K562 (cell line): Measurements from ENCODE around the gene CRABP2. TPM values are rescaled to one million over a fixed set of nuclear protein-coding genes. Genes with fewer than 3 reads are reported as not detected.

Experiments used
- ARNT ChIP-seq, 2 experiments: fragments of 450-650 bp; IDR thresholded peaks; 2 replicates each; pipeline ENCODE4 v1.6.1; 2016; ENCODE audit warnings: mild to moderate bottlenecking in 1 of 2
- ETV5 ChIP-seq: sonication (generic); formaldehyde crosslinking; IDR thresholded peaks from 2 replicates; pipeline ENCODE4 v1.4.0; 2020; ENCODE audit warnings: low read depth, mild to moderate bottlenecking, missing genetic modification reagents
- GATAD2B ChIP-seq: fragments of 450-650 bp; IDR thresholded peaks from 2 replicates; pipeline ENCODE4 v1.6.1; 2017; ENCODE audit warnings: mild to moderate bottlenecking, borderline replicate concordance
- HMG20B ChIP-seq: fragments of 250-450 bp; sonication (Bioruptor Pico); IDR thresholded peaks from 2 replicates; pipeline ENCODE4 v1.5.0; 2021; ENCODE audit warnings: mild to moderate bottlenecking
- MEF2D ChIP-seq: conservative IDR thresholded peaks from 2 replicates; pipeline ENCODE4 v1.6.1; 2016; ENCODE audit warnings: low read depth, missing genetic modification characterization, missing compliant biosample characterization
- RB1 ChIP-seq: fragments of 450-650 bp; IDR thresholded peaks from 2 replicates; pipeline ENCODE4 v1.6.1; 2017; ENCODE audit warnings: low read depth, mild to moderate bottlenecking
- ZNF354B ChIP-seq: fragments of 250-450 bp; sonication (Bioruptor Pico); IDR thresholded peaks from 2 replicates; pipeline ENCODE4 v1.4.0; 2020
- ZNF75A ChIP-seq: fragments of 450-650 bp; formaldehyde crosslinking; IDR thresholded peaks from 2 replicates; pipeline ENCODE4 v1.4.0; 2020; ENCODE audit warnings: mild to moderate bottlenecking
- polyA plus RNA-seq, 8 experiments: library from polyadenylated mRNA; depleted of rRNA in 4 of 8; stranded (reverse) in 5 of 8; unstranded in 3 of 8; fragments of >200 nt; fragmentation: Nextera tagmentation in 2 of 8; fragmentation: Illumina TruSeq in 1 of 8; extraction: Ambion mirVana in 2 of 8; extraction: Trizol in 1 of 8; gene quantifications; 2 replicates each; pipeline versions ENCODE4 v1.2.1 to v1.2.3, GENCODE V29; 2011 to 2014; ENCODE audit warnings: inconsistent platforms in 1 of 8, missing spikeins in 1 of 8
- total RNA-seq, 7 experiments: library from RNA; depleted of rRNA in 6 of 7; stranded (reverse); fragments of >200 nt in 6 of 7; fragmentation: Illumina TruSeq in 2 of 7; extraction: Trizol in 2 of 7; gene quantifications; 2 replicates each; pipeline versions ENCODE4 v1.2.1 to v1.2.3, GENCODE V29; 2011 to 2021; ENCODE audit warnings: low replicate concordance in 1 of 7
- TF ChIP-seq, protein P1 (sequence below): fragments of 150-350 bp; IDR thresholded peaks from 2 replicates; pipeline ENCODE4 v1.6.1; 2014; ENCODE audit warnings: low read depth, mild to moderate bottlenecking, low read length, borderline replicate concordance
- TF ChIP-seq, protein P2 (sequence below): fragments of 450-650 bp; IDR thresholded peaks from 2 replicates; pipeline ENCODE4 v1.7.0; 2016; ENCODE audit warnings: borderline replicate concordance
- TF ChIP-seq, protein P3 (sequence below): fragments of 450-650 bp; IDR thresholded peaks from 2 replicates; pipeline ENCODE4 v1.6.1; 2016; ENCODE audit warnings: low read depth

Gene CRABP2
- total and polyA plus RNA-seq, 9 of the 15 experiments (the other 6 are each of a cell fraction or from before 2014, with no cell fraction given), result 0.30 to 2.5 (median 0.82) TPM

DNA sequence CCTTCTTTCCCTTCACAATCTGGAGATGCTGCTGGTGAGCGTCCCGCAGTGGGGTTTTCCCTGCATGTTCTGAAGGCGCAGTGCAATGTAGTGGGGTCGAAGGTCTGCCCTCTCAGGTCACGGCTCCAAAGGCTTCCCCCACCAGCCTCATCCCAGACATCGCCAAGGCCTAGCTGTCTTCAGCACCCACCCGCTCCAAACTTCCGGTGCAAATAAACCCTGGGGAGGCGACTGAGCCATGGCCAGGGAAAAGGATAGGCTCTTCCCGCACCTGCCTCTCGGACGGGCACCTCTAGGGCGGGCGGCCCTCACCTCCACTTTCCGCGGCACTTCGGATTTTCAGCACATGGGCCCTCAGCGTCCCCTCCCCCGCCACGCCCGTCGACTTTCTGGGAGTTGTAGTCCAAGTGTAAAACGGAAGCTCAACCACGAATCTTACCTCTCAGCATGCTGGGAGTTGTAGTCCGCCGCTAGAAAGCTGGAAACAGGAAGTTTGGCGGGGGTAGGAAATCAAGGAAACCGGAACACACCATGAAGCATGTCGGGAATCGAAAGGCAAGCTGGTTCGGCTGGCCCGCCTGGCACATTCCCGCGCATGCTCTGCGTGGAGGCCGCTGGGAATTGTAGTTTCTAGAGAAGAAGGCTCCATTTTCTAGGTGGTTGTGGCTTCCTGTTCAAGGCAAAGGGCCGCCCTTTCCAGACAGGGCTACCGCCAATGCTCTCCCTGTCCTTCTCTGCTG lies 35.5 kb upstream of the CRABP2 start, which contains the start of gene MRPL24 (continued):
- TF ChIP-seq, protein P1, sequence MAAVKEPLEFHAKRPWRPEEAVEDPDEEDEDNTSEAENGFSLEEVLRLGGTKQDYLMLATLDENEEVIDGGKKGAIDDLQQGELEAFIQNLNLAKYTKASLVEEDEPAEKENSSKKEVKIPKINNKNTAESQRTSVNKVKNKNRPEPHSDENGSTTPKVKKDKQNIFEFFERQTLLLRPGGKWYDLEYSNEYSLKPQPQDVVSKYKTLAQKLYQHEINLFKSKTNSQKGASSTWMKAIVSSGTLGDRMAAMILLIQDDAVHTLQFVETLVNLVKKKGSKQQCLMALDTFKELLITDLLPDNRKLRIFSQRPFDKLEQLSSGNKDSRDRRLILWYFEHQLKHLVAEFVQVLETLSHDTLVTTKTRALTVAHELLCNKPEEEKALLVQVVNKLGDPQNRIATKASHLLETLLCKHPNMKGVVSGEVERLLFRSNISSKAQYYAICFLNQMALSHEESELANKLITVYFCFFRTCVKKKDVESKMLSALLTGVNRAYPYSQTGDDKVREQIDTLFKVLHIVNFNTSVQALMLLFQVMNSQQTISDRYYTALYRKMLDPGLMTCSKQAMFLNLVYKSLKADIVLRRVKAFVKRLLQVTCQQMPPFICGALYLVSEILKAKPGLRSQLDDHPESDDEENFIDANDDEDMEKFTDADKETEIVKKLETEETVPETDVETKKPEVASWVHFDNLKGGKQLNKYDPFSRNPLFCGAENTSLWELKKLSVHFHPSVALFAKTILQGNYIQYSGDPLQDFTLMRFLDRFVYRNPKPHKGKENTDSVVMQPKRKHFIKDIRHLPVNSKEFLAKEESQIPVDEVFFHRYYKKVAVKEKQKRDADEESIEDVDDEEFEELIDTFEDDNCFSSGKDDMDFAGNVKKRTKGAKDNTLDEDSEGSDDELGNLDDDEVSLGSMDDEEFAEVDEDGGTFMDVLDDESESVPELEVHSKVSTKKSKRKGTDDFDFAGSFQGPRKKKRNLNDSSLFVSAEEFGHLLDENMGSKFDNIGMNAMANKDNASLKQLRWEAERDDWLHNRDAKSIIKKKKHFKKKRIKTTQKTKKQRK, result no peak
- TF ChIP-seq, protein P2, sequence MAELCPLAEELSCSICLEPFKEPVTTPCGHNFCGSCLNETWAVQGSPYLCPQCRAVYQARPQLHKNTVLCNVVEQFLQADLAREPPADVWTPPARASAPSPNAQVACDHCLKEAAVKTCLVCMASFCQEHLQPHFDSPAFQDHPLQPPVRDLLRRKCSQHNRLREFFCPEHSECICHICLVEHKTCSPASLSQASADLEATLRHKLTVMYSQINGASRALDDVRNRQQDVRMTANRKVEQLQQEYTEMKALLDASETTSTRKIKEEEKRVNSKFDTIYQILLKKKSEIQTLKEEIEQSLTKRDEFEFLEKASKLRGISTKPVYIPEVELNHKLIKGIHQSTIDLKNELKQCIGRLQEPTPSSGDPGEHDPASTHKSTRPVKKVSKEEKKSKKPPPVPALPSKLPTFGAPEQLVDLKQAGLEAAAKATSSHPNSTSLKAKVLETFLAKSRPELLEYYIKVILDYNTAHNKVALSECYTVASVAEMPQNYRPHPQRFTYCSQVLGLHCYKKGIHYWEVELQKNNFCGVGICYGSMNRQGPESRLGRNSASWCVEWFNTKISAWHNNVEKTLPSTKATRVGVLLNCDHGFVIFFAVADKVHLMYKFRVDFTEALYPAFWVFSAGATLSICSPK, result no peak
- TF ChIP-seq ZNF75A, result no peak
- TF ChIP-seq RB1, result peak; percentile 36; the same call in 1 of the 2 replicates
- TF ChIP-seq HMG20B (CRISPR knock-in tag), result no peak
- TF ChIP-seq ARNT (IDR thresholded peaks at IDR 0.05), result 0 out of 4 replicates have a peak, but pooled peaks of 1 of the 2 experiments have one; percentile 18
- TF ChIP-seq, protein P3, sequence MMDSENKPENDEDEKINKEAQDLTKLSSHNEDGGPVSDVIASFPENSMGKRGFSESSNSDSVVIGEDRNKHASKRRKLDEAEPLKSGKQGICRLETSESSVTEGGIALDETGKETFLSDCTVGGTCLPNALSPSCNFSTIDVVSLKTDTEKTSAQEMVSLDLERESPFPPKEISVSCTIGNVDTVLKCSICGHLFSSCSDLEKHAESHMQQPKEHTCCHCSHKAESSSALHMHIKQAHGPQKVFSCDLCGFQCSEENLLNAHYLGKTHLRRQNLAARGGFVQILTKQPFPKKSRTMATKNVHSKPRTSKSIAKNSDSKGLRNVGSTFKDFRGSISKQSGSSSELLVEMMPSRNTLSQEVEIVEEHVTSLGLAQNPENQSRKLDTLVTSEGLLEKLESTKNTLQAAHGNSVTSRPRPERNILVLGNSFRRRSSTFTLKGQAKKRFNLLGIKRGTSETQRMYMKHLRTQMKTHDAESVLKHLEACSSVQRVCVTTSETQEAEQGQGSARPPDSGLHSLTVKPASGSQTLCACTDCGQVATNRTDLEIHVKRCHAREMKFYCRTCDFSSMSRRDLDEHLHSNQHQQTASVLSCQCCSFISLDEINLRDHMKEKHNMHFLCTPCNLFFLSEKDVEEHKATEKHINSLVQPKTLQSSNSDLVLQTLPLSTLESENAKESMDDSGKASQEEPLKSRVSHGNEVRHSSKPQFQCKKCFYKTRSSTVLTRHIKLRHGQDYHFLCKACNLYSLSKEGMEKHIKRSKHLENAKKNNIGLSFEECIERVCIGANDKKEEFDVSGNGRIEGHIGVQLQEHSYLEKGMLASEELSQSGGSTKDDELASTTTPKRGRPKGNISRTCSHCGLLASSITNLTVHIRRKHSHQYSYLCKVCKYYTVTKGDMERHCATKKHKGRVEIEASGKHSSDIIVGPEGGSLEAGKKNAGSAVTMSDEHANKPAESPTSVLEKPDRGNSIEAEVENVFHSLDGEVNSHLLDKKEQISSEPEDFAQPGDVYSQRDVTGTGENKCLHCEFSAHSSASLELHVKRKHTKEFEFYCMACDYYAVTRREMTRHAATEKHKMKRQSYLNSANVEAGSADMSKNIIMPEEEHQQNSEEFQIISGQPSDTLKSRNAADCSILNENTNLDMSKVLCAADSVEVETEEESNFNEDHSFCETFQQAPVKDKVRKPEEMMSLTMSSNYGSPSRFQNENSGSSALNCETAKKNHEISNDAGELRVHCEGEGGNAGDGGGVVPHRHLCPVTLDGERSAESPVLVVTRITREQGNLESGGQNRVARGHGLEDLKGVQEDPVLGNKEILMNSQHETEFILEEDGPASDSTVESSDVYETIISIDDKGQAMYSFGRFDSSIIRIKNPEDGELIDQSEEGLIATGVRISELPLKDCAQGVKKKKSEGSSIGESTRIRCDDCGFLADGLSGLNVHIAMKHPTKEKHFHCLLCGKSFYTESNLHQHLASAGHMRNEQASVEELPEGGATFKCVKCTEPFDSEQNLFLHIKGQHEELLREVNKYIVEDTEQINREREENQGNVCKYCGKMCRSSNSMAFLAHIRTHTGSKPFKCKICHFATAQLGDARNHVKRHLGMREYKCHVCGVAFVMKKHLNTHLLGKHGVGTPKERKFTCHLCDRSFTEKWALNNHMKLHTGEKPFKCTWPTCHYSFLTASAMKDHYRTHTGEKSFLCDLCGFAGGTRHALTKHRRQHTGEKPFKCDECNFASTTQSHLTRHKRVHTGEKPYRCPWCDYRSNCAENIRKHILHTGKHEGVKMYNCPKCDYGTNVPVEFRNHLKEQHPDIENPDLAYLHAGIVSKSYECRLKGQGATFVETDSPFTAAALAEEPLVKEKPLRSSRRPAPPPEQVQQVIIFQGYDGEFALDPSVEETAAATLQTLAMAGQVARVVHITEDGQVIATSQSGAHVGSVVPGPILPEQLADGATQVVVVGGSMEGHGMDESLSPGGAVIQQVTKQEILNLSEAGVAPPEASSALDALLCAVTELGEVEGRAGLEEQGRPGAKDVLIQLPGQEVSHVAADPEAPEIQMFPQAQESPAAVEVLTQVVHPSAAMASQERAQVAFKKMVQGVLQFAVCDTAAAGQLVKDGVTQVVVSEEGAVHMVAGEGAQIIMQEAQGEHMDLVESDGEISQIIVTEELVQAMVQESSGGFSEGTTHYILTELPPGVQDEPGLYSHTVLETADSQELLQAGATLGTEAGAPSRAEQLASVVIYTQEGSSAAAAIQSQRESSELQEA, result 0 out of 2 replicates have a peak, but pooled peaks have one; percentile 53
- no peak for TF ChIP-seq MEF2D (tag)
- TF ChIP-seq ZNF354B, result no peak
- peak; percentile 93; the same call in 1 of the 2 replicates for TF ChIP-seq ETV5 (CRISPR knock-in tag)
- no peak for TF ChIP-seq GATAD2B
